Esophagus squamous epithelium (tissue), 4 donors: ENCODE data around the gene COBLL1.

Source experiments
- CTCF ChIP-seq, 6 experiments: fragments of 450-650 bp in 4 of 6; fragments of 200-600 bp in 2 of 6; sonication (generic) in 2 of 6; IDR thresholded peaks; one replicate each; pipeline ENCODE4 v1.5.1; 2016 to 2019; ENCODE audit warnings: antibody characterized with exemption in 6 of 6, mild to moderate bottlenecking in 4 of 6, moderate library complexity in 4 of 6
- POLR2A ChIP-seq, 4 donors: fragments of 450-650 bp; IDR thresholded peaks; one replicate each; pipeline ENCODE4 v1.6.1; 2017; ENCODE audit warnings: antibody characterized with exemption in 4 of 4, mild to moderate bottlenecking in 4 of 4, moderate library complexity in 3 of 4

GRCh38 chr2:164868563-164869419 is 27.2 kb upstream of the COBLL1 start:
- TF ChIP-seq CTCF (IDR thresholded peaks at IDR 0.05) (no peak), POLR2A (IDR thresholded peaks at IDR 0.05) (no peak)
